Panc1 (cell line): ENCODE measurements around the gene SLC6A6. TPM values are rescaled to one million over a fixed set of nuclear protein-coding genes. Genes with fewer than 3 reads are reported as not detected.

Experiments used
- ATAC-seq: fragments of 200-7000 bp; cut with Tn5 transposase; 2 replicates; pipeline ENCODE4 v1.9.1; 2020; ENCODE audit warnings: mild to moderate bottlenecking, moderate library complexity
- BruUV-seq: library from RNA; stranded (reverse); fragments of 400-500 nt; replicated peaks from 2 replicates; lab custom pipeline; 2021; lab: Mats Ljungman, UMichigan
- CTCF ChIA-PET: fragments of 300-600 bp; sonication (Branson Sonifier 250); formaldehyde crosslinking; loops from one replicate; lab custom pipeline; 2022; ENCODE audit warnings: antibody characterized with exemption; lab: Charles Lee
- POLR2A ChIA-PET: fragments of 300-600 bp; sonication (Branson Sonifier 250); formaldehyde crosslinking; loops from one replicate; lab custom pipeline; 2022; ENCODE audit warnings: antibody characterized with exemption; lab: Charles Lee
- DNase-seq: peaks from one replicate; pipeline ENCODE4 v3.0.0-alpha.2; 2010; ENCODE audit warnings: low read depth, low spot score
- H3K27ac ChIP-seq: 2 replicates; pipeline ENCODE4 v1.5.1; 2011; ENCODE audit warnings: mild to moderate bottlenecking, low read length, inconsistent platforms
- H3K27me3 ChIP-seq: fragments of 200-500 bp; sonication (Bioruptor generic); 2 replicates; pipeline ENCODE4 v1.6.0; 2014; ENCODE audit warnings: low read length, inconsistent platforms; ENCODE audit not compliant: control insufficient read depth, insufficient read depth
- H3K36me3 ChIP-seq: fragments of 200-500 bp; sonication (Bioruptor generic); 2 replicates; pipeline ENCODE4 v1.5.1; 2014; ENCODE audit warnings: inconsistent platforms, mild to moderate bottlenecking, low read length, moderate library complexity; ENCODE audit not compliant: control insufficient read depth, insufficient read depth
- H3K4me1 ChIP-seq: 2 replicates; pipeline ENCODE4 v1.5.1; 2011; ENCODE audit warnings: inconsistent platforms, mild to moderate bottlenecking, low read length, moderate library complexity; ENCODE audit not compliant: control insufficient read depth, insufficient read depth
- H3K4me3 ChIP-seq, 2 experiments: 2 replicates each; pipeline ENCODE4 v1.5.1; 2011 to 2012; ENCODE audit warnings: low read depth in 2 of 2, low read length in 2 of 2, mild to moderate bottlenecking in 2 of 2, inconsistent platforms in 1 of 2, moderate library complexity in 1 of 2
- H3K9me3 ChIP-seq: fragments of 200-500 bp; sonication (Bioruptor generic); 2 replicates; pipeline ENCODE4 v1.5.1; 2014; ENCODE audit warnings: low read depth, mild to moderate bottlenecking, inconsistent platforms, low read length, moderate library complexity; ENCODE audit not compliant: control insufficient read depth, insufficient read depth
- CTCF ChIP-seq: fragments of 450-650 bp; IDR thresholded peaks from 2 replicates; pipeline ENCODE4 v1.5.1; 2017; ENCODE audit warnings: mild to moderate bottlenecking
- POLR2AphosphoS5 ChIP-seq: IDR thresholded peaks from 2 replicates; pipeline ENCODE4 v1.6.1; 2012; ENCODE audit warnings: mild to moderate bottlenecking, low read depth, low read length, moderate library complexity
- REST ChIP-seq, 2 experiments: IDR thresholded peaks; 2 replicates each; pipeline ENCODE4 v1.6.1; 2011 to 2012; ENCODE audit warnings: low read depth in 2 of 2, control low read depth in 1 of 2, low read length in 1 of 2, mild to moderate bottlenecking in 1 of 2, moderate library complexity in 1 of 2; ENCODE audit not compliant: insufficient read depth in 1 of 2
- SIN3A ChIP-seq: IDR thresholded peaks from 2 replicates; pipeline ENCODE4 v1.6.1; 2012; ENCODE audit warnings: low read depth, mild to moderate bottlenecking, low read length, moderate library complexity, borderline replicate concordance; ENCODE audit not compliant: insufficient read depth
- TCF7L2 ChIP-seq: IDR thresholded peaks from 2 replicates; pipeline ENCODE4 v1.6.1; 2011; ENCODE audit warnings: mild to moderate bottlenecking, low read depth, low read length, inconsistent platforms
- in situ Hi-C: cut with HindIII; loops from 2 replicates; pipeline ENCODE4 v1.10.0; 2016; ENCODE audit warnings: low sequenced_read_pairs, low pct_unique_long_range_greater_than_20kb
- intact Hi-C: fragments of 100-400 bp; cut with micrococcal nuclease; formaldehyde crosslinking; loops from one replicate; pipeline ENCODE4 v1.10.0; 2022; ENCODE audit not compliant: unreplicated experiment
- total RNA-seq: library from RNA; stranded (reverse); gene quantifications from one replicate; pipeline ENCODE4 v1.2.1, GENCODE V29; 2021; ENCODE audit not compliant: unreplicated experiment

The SLC6A6 gene
- total RNA-seq, 1 experiment from 2014 or later = 61.0 TPM

GRCh38 chr3:14490831-14491230, 88.4 kb downstream of the SLC6A6 start:
- Histone ChIP-seq H3K4me3 (no peak overlapping the region), H3K9me3 (no peaks in the 10 kb centered on the region), H3K27me3 (no peaks in the 10 kb centered on the region), H3K27ac (no peak overlapping the region), H3K4me1 (no peaks in the 10 kb centered on the region), H3K36me3 (peaks cover 4% of the 10 kb centered on the region; the same call in 1 of the 2 replicates)
- no peak for TF ChIP-seq TCF7L2
- TF ChIP-seq POLR2AphosphoS5 = no peak
- TF ChIP-seq CTCF = no peak
- TF ChIP-seq REST (IDR thresholded peaks at IDR 0.05; ENCODE audit: insufficient read depth in 1 of 2, low read depth in 2 of 2, low read length in 1 of 2) = no peak
- no peak for TF ChIP-seq SIN3A
- in situ Hi-C loops = no loop called here
- DNase-seq = no peak
- no peak for ATAC-seq
- no TSS peak for BruUV-seq
- ChIA-PET POLR2A (no interaction called here), CTCF (no interaction called here)
- intact Hi-C loops = no loop called here

GRCh38 chr3:14491396-14492190, 89.2 kb downstream of the SLC6A6 start:
- TF ChIP-seq REST (IDR thresholded peaks at IDR 0.05; ENCODE audit: insufficient read depth in 1 of 2, low read depth in 2 of 2, low read length in 1 of 2) (no peak), SIN3A (no peak), CTCF (no peak), TCF7L2 (no peak), POLR2AphosphoS5 (no peak)
- DNase-seq = no peak
- Histone ChIP-seq H3K27me3 (no peaks in the 10 kb centered on the region), H3K4me1 (no peaks in the 10 kb centered on the region), H3K9me3 (no peaks in the 10 kb centered on the region), H3K36me3 (peaks cover 4% of the 10 kb centered on the region; the same call in 1 of the 2 replicates), H3K4me3 (no peak overlapping the region), H3K27ac (no peak overlapping the region)
- in situ Hi-C loops (no loop called here), intact Hi-C loops (no loop called here)
- ChIA-PET POLR2A (no interaction called here), CTCF (no interaction called here)
- peak; percentile 19; the same call in 1 of the 2 replicates for ATAC-seq
- BruUV-seq = no TSS peak
